HepG2 (cell line): ENCODE results near the gene CREB1. TPM values are rescaled to one million over a fixed set of nuclear protein-coding genes. Genes with fewer than 3 reads are reported as not detected.

ENCODE experiments used
- ARNTL ChIP-seq: sonication (generic); formaldehyde crosslinking; IDR thresholded peaks from 2 replicates; pipeline ENCODE4 v1.4.0; 2020; ENCODE audit warnings: mild to moderate bottlenecking, missing genetic modification reagents
- CEBPB ChIP-seq: IDR thresholded peaks from 2 replicates; pipeline ENCODE4 v1.6.1; 2011; ENCODE audit warnings: low read depth, low read length, improper control_type of control experiment, borderline replicate concordance
- DR1 ChIP-seq: sonication (generic); formaldehyde crosslinking; IDR thresholded peaks from 2 replicates; pipeline ENCODE4 v1.8.0; 2021; ENCODE audit warnings: mild to moderate bottlenecking, missing genetic modification reagents, inconsistent platforms
- FOXJ3 ChIP-seq: sonication (generic); formaldehyde crosslinking; IDR thresholded peaks from 2 replicates; pipeline ENCODE4 v1.4.0; 2020; ENCODE audit warnings: missing genetic modification reagents, mild to moderate bottlenecking, borderline replicate concordance
- GATAD2A ChIP-seq: IDR thresholded peaks from 2 replicates; pipeline ENCODE4 v1.6.1; 2016
- HES4 ChIP-seq: sonication (generic); formaldehyde crosslinking; IDR thresholded peaks from 2 replicates; pipeline ENCODE4 v1.9.0; 2021; ENCODE audit warnings: mild to moderate bottlenecking, missing genetic modification reagents, borderline replicate concordance
- JUN ChIP-seq: sonication (generic); formaldehyde crosslinking; IDR thresholded peaks from 2 replicates; pipeline ENCODE4 v1.4.0; 2020; ENCODE audit warnings: mild to moderate bottlenecking, missing genetic modification reagents
- SNAPC4 ChIP-seq: sonication (generic); formaldehyde crosslinking; IDR thresholded peaks from 2 replicates; pipeline ENCODE4 v1.4.0; 2020; ENCODE audit warnings: mild to moderate bottlenecking, missing genetic modification reagents
- TBL1XR1 ChIP-seq: fragments of 150-350 bp; IDR thresholded peaks from 2 replicates; pipeline ENCODE4 v1.6.1; 2014; ENCODE audit warnings: borderline replicate concordance, low read length; ENCODE audit not compliant: partially characterized antibody
- YEATS4 ChIP-seq: sonication (generic); formaldehyde crosslinking; IDR thresholded peaks from 2 replicates; pipeline ENCODE4 v1.4.0; 2020; ENCODE audit warnings: missing genetic modification reagents, borderline replicate concordance
- ZBTB37 ChIP-seq: sonication (generic); formaldehyde crosslinking; IDR thresholded peaks from 2 replicates; pipeline ENCODE4 v1.4.0; 2020; ENCODE audit warnings: mild to moderate bottlenecking, missing genetic modification reagents
- ZNF232 ChIP-seq: sonication (generic); formaldehyde crosslinking; IDR thresholded peaks from 2 replicates; pipeline ENCODE4 v1.4.0; 2020; ENCODE audit warnings: missing genetic modification reagents, borderline replicate concordance
- ZNF292 ChIP-seq: sonication (generic); formaldehyde crosslinking; IDR thresholded peaks from 2 replicates; pipeline ENCODE4 v1.8.1; 2022; ENCODE audit warnings: mild to moderate bottlenecking, low read depth, missing genetic modification reagents, borderline replicate concordance
- ZNF543 ChIP-seq: sonication (generic); formaldehyde crosslinking; IDR thresholded peaks from 2 replicates; pipeline ENCODE4 v1.4.0; 2020; ENCODE audit warnings: mild to moderate bottlenecking, missing genetic modification reagents
- polyA plus RNA-seq, 8 experiments: library from polyadenylated mRNA; depleted of rRNA in 3 of 8; stranded (reverse) in 7 of 8; unstranded in 1 of 8; fragments of >200 nt; fragmentation: Illumina TruSeq in 4 of 8; extraction: Trizol in 4 of 8; gene quantifications; 2 replicates each; pipeline versions ENCODE4 v1.2.1 to v1.2.3, GENCODE V29; 2011 to 2016; ENCODE audit warnings: low read depth in 4 of 8, missing spikeins in 1 of 8, mixed read lengths in 1 of 8; ENCODE audit not compliant: insufficient read depth in 1 of 8
- total RNA-seq, 5 experiments: library from RNA; depleted of rRNA; stranded (reverse); fragments of >200 nt; fragmentation: Illumina TruSeq; extraction: Trizol; gene quantifications; 2 replicates each; pipeline ENCODE4 v1.2.3, GENCODE V29; 2016; ENCODE audit warnings: low read depth in 1 of 5
- TF ChIP-seq, protein P1 (sequence below): IDR thresholded peaks from 2 replicates; pipeline ENCODE4 v1.6.1; 2016; ENCODE audit warnings: missing compliant biosample characterization, missing genetic modification reagents, borderline replicate concordance
- TF ChIP-seq, protein P2 (sequence below): sonication (generic); formaldehyde crosslinking; IDR thresholded peaks from 2 replicates; pipeline ENCODE4 v1.4.0; 2020; ENCODE audit warnings: missing genetic modification reagents, borderline replicate concordance

CREB1 gene
- total and polyA plus RNA-seq, 2 of the 13 experiments (the other 11 are each of a cell fraction or from before 2014, with no cell fraction given), result 51.8 to 51.9 TPM

DNA sequence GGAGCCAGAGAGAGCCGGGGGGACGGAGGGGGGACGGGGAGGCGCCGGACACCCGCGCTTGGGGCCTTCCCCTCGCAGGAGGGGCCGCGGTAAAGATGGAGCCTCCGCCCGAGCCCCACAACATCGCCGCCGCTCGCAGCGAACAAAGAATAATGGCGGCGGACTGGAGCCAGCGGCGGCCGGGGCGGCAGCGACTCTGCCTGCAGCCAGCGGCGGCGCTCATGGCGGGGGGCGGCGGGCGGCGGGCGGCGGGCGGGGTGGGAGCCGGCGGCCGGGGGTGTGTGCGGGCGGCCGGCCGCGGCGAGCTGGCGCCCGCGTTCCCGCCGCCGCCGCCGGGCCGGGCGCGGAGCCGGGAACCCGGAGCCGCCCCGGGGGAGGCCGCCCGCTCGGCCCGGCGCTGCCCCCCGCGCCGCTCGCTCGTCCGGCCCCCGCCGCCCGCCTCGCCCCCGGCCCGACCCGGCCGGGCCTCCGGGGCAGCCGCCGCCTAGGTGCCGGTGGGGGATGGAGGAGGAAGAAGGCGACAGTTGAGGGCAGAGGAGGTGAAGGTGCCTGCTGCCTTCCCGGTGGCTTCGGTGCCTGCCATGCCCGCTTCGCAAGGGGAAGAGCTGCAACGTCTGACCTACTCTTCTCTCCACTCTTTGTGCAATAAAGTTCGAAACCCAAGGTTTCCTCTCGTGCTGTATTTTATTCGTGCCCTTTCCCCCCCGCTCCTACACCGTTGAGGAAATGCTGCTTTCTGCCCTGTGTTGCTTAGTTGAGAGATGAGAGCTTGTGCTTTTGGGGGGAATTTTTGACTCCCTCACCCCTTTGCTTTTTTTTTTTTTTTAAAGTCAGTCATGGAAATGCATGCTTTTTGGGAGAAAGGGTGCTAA lies 634 bp downstream of the CREB1 start (continued):
- TF ChIP-seq SNAPC4 (CRISPR knock-in tag) (0 out of 2 replicates have a peak, but pooled peaks have one; percentile 76), ZBTB37 (CRISPR knock-in tag) (no peak), YEATS4 (CRISPR knock-in tag) (peak; percentile 11; the same call in 1 of the 2 replicates), ARNTL (CRISPR knock-in tag) (0 out of 2 replicates have a peak, but pooled peaks have one; percentile 4), ZNF543 (CRISPR knock-in tag) (no peak), JUN (CRISPR knock-in tag) (no peak), CEBPB (no peak), ZNF292 (CRISPR knock-in tag) (no peak; the same call in 1 of the 2 replicates), GATAD2A (CRISPR knock-in tag) (0 out of 2 replicates have a peak, but pooled peaks have one; percentile 9), TBL1XR1 (no peak), HES4 (CRISPR knock-in tag) (0 out of 2 replicates have a peak, but pooled peaks have one; percentile 12), ZNF232 (CRISPR knock-in tag) (no peak), FOXJ3 (CRISPR knock-in tag) (no peak), DR1 (CRISPR knock-in tag) (no peak)
- TF ChIP-seq, protein P1, sequence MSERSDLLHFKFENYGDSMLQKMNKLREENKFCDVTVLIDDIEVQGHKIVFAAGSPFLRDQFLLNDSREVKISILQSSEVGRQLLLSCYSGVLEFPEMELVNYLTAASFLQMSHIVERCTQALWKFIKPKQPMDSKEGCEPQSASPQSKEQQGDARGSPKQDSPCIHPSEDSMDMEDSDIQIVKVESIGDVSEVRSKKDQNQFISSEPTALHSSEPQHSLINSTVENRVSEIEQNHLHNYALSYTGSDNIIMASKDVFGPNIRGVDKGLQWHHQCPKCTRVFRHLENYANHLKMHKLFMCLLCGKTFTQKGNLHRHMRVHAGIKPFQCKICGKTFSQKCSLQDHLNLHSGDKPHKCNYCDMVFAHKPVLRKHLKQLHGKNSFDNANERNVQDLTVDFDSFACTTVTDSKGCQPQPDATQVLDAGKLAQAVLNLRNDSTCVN (CRISPR knock-in tag), result no peak
- TF ChIP-seq, protein P2, sequence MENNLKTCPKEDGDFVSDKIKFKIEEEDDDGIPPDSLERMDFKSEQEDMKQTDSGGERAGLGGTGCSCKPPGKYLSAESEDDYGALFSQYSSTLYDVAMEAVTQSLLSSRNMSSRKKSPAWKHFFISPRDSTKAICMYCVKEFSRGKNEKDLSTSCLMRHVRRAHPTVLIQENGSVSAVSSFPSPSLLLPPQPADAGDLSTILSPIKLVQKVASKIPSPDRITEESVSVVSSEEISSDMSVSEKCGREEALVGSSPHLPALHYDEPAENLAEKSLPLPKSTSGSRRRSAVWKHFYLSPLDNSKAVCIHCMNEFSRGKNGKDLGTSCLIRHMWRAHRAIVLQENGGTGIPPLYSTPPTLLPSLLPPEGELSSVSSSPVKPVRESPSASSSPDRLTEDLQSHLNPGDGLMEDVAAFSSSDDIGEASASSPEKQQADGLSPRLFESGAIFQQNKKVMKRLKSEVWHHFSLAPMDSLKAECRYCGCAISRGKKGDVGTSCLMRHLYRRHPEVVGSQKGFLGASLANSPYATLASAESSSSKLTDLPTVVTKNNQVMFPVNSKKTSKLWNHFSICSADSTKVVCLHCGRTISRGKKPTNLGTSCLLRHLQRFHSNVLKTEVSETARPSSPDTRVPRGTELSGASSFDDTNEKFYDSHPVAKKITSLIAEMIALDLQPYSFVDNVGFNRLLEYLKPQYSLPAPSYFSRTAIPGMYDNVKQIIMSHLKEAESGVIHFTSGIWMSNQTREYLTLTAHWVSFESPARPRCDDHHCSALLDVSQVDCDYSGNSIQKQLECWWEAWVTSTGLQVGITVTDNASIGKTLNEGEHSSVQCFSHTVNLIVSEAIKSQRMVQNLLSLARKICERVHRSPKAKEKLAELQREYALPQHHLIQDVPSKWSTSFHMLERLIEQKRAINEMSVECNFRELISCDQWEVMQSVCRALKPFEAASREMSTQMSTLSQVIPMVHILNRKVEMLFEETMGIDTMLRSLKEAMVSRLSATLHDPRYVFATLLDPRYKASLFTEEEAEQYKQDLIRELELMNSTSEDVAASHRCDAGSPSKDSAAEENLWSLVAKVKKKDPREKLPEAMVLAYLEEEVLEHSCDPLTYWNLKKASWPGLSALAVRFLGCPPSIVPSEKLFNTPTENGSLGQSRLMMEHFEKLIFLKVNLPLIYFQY (CRISPR knock-in tag), result 0 out of 2 replicates have a peak, but pooled peaks have one; percentile 14
